ENCODE measurements around the gene NPHS2.

DNA sequence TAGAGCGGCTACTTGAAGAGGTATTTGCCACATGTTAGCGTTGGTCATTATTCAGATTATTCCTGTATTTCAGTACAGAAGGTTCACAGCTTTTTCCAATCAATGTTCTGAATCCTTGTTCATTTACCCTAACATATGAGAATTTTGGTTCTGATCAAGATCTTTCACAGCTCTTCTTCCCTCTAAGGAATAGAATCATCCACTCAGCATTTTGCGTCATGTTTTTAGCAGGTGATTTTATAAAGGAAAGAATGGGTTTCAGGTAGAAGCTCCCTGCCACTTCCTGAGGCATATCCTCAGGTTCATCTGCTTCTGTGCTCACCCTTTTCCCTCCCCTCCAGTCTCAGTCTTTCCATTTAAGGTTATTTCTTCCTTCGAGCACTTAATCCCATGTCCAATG is 66.4 kb downstream of the NPHS2 start:
- TF ChIP-seq RAD21 (IDR thresholded peaks at IDR 0.05; ENCODE audit: low read depth) (no peak), CREB1 (IDR thresholded peaks at IDR 0.05; ENCODE audit: low read depth) (no peak), NFIC (IDR thresholded peaks at IDR 0.05) (no peak), TAF1 (IDR thresholded peaks at IDR 0.05; ENCODE audit: low read depth) (no peak), EP300 (IDR thresholded peaks at IDR 0.05; ENCODE audit: borderline replicate concordance) (no peak)
- TF ChIP-seq, protein P1, sequence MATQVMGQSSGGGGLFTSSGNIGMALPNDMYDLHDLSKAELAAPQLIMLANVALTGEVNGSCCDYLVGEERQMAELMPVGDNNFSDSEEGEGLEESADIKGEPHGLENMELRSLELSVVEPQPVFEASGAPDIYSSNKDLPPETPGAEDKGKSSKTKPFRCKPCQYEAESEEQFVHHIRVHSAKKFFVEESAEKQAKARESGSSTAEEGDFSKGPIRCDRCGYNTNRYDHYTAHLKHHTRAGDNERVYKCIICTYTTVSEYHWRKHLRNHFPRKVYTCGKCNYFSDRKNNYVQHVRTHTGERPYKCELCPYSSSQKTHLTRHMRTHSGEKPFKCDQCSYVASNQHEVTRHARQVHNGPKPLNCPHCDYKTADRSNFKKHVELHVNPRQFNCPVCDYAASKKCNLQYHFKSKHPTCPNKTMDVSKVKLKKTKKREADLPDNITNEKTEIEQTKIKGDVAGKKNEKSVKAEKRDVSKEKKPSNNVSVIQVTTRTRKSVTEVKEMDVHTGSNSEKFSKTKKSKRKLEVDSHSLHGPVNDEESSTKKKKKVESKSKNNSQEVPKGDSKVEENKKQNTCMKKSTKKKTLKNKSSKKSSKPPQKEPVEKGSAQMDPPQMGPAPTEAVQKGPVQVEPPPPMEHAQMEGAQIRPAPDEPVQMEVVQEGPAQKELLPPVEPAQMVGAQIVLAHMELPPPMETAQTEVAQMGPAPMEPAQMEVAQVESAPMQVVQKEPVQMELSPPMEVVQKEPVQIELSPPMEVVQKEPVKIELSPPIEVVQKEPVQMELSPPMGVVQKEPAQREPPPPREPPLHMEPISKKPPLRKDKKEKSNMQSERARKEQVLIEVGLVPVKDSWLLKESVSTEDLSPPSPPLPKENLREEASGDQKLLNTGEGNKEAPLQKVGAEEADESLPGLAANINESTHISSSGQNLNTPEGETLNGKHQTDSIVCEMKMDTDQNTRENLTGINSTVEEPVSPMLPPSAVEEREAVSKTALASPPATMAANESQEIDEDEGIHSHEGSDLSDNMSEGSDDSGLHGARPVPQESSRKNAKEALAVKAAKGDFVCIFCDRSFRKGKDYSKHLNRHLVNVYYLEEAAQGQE (IDR thresholded peaks at IDR 0.05; ENCODE audit: low read depth), result no peak

Data from Ishikawa (cell line).